WERI-Rb-1 (cell line): ENCODE data around the gene CDC14B.

Experiments
- DNase-seq: peaks from one replicate; pipeline ENCODE4 v3.0.0-alpha.2; 2020
- H3K27ac ChIP-seq: fragments of 250-450 bp; sonication (Bioruptor Pico); 2 replicates; pipeline ENCODE4 v1.5.1; 2020; ENCODE audit warnings: mild to moderate bottlenecking, moderate library complexity
- H3K27me3 ChIP-seq: fragments of 250-450 bp; sonication (Bioruptor Pico); 2 replicates; pipeline ENCODE4 v1.5.1; 2021; ENCODE audit warnings: mild to moderate bottlenecking, low read depth, moderate library complexity; ENCODE audit not compliant: insufficient read depth, severe bottlenecking
- H3K36me3 ChIP-seq: fragments of 250-450 bp; sonication (Bioruptor Pico); 2 replicates; pipeline ENCODE4 v1.5.1; 2020; ENCODE audit warnings: mild to moderate bottlenecking, moderate library complexity
- H3K4me3 ChIP-seq: 2 replicates; pipeline ENCODE4 v1.5.1; 2011; ENCODE audit warnings: low read depth, mild to moderate bottlenecking, control low read depth, low read length
- H3K9me3 ChIP-seq: fragments of 250-450 bp; sonication (Bioruptor Pico); 2 replicates; pipeline ENCODE4 v1.5.1; 2021; ENCODE audit warnings: mild to moderate bottlenecking, moderate library complexity; ENCODE audit not compliant: severe bottlenecking
- CTCF ChIP-seq: IDR thresholded peaks from 2 replicates; pipeline ENCODE4 v1.5.1; 2011; ENCODE audit warnings: low read depth, mild to moderate bottlenecking, control low read depth, inconsistent platforms, low read length

The CDC14B gene

GRCh38 chr9:96574455-96574854 lies 45.2 kb downstream of the CDC14B start:
- no peak for TF ChIP-seq CTCF
- Histone ChIP-seq H3K27ac (no peak overlapping the region), H3K4me3 (no peak overlapping the region), H3K36me3 (no peaks in the 10 kb centered on the region), H3K9me3 (no peaks in the 10 kb centered on the region), H3K27me3 (no peaks in the 10 kb centered on the region)
- DNase-seq, result no peak

- Histone ChIP-seq H3K27ac (peak overlapping the region; percentile 49), H3K4me3 (peak overlapping the region; percentile 77), H3K27me3 (no peaks in the 10 kb centered on the region), H3K36me3 (no peaks in the 10 kb centered on the region), H3K9me3 (no peaks in the 10 kb centered on the region)
- TF ChIP-seq CTCF, result no peak
- no peak for DNase-seq
Observed at GRCh38 chr9:96567203-96567700, 52.4 kb downstream of the CDC14B start.

GRCh38 chr9:96566498-96567202 lies 53.0 kb downstream of the CDC14B start:
- peak; percentile 83 for TF ChIP-seq CTCF
- peak overlapping the region; percentile 49 for H3K27ac ChIP-seq
- no peaks in the 10 kb centered on the region for H3K36me3 ChIP-seq
- no peaks in the 10 kb centered on the region for H3K9me3 ChIP-seq
- peak overlapping the region; percentile 77 for H3K4me3 ChIP-seq
- DNase-seq, result peak; percentile 77
- no peaks in the 10 kb centered on the region for H3K27me3 ChIP-seq

- Histone ChIP-seq H3K27me3 (no peaks in the 10 kb centered on the region), H3K36me3 (peaks cover 4% of the 10 kb centered on the region; the same call in 1 of the 2 replicates), H3K9me3 (no peaks in the 10 kb centered on the region), H3K27ac (no peak overlapping the region), H3K4me3 (peak overlapping the region; percentile 77)
- DNase-seq, result no peak
- TF ChIP-seq CTCF, result no peak
Observed at GRCh38 chr9:96565671-96566497, 53.8 kb downstream of the CDC14B start.

GRCh38 chr9:96564217-96564616 lies 55.4 kb downstream of the CDC14B start:
- Histone ChIP-seq H3K4me3 (no peak overlapping the region), H3K36me3 (peaks cover 4% of the 10 kb centered on the region; the same call in 1 of the 2 replicates), H3K27ac (no peak overlapping the region), H3K9me3 (no peaks in the 10 kb centered on the region), H3K27me3 (no peaks in the 10 kb centered on the region)
- DNase-seq, result no peak
- TF ChIP-seq CTCF, result no peak
